HG02885 (cell line): Measurements from ENCODE around the gene RAD23B.
A peak's percentile ranks its signal among the peaks of the same experiment; 100 is the strongest.
"Not testable (repeated sequence)": the region's sequence is repeated elsewhere in the genome, so short reads cannot be mapped to it uniquely, and the experiment has no call there.

ENCODE experiments used
- ATAC-seq: cut with Tn5 transposase; IDR thresholded peaks from one replicate; pipeline ENCODE4 v1.9.1; 2021; ENCODE audit warnings: mild to moderate bottlenecking; ENCODE audit not compliant: unreplicated experiment, poor library complexity

Gene RAD23B

GRCh38 chr9:107282759-107283622 is at the start of gene RAD23B:
Gene RAD23B (plus strand): TSS chr9:107283279. CDS start chr9:107283630, 351 bp downstream.
- ATAC-seq, result peak; percentile 85

- ATAC-seq, result no peak
These were observed 47.2 kb upstream of the RAD23B start for GRCh38 chr9:107235765-107236442.

- no peak for ATAC-seq
These were observed 45.2 kb upstream of the RAD23B start for GRCh38 chr9:107237873-107238272.

GRCh38 chr9:107239474-107239873 is 43.6 kb upstream of the RAD23B start:
- ATAC-seq, result no peak

- no peak for ATAC-seq
These were observed 42.8 kb upstream of the RAD23B start for GRCh38 chr9:107240260-107240659.

GRCh38 chr9:107242073-107243030 is 40.7 kb upstream of the RAD23B start:
- ATAC-seq, result peak; percentile 41

- ATAC-seq, result peak; percentile 81
These were observed 39.3 kb upstream of the RAD23B start for GRCh38 chr9:107243742-107244141.

- ATAC-seq, result no peak
These were observed 36.5 kb upstream of the RAD23B start for GRCh38 chr9:107246259-107247254.

GRCh38 chr9:107248714-107249113 is 34.4 kb upstream of the RAD23B start:
- ATAC-seq, result no peak

GRCh38 chr9:107249131-107249533 is 33.9 kb upstream of the RAD23B start:
- no peak for ATAC-seq

GRCh38 chr9:107249665-107250285 is 33.3 kb upstream of the RAD23B start:
- no peak for ATAC-seq

- no peak for ATAC-seq
These were observed 31.2 kb upstream of the RAD23B start for GRCh38 chr9:107251756-107252322.

GRCh38 chr9:107258919-107259318 is 24.2 kb upstream of the RAD23B start:
- ATAC-seq, result no peak

GRCh38 chr9:107259751-107260313 is 23.2 kb upstream of the RAD23B start:
- ATAC-seq, result not testable (repeated sequence)

GRCh38 chr9:107260437-107261081 is 22.5 kb upstream of the RAD23B start:
- ATAC-seq, result peak; percentile 99

GRCh38 chr9:107261106-107261505 is 22.0 kb upstream of the RAD23B start:
- no peak for ATAC-seq

GRCh38 chr9:107263289-107263688 is 19.8 kb upstream of the RAD23B start:
- no peak for ATAC-seq
